Measurements from ENCODE around the gene RPL19.
"Not testable (repeated sequence)": the region's sequence is repeated elsewhere in the genome, so short reads cannot be mapped to it uniquely, and the experiment has no call there.

The RPL19 gene

DNA sequence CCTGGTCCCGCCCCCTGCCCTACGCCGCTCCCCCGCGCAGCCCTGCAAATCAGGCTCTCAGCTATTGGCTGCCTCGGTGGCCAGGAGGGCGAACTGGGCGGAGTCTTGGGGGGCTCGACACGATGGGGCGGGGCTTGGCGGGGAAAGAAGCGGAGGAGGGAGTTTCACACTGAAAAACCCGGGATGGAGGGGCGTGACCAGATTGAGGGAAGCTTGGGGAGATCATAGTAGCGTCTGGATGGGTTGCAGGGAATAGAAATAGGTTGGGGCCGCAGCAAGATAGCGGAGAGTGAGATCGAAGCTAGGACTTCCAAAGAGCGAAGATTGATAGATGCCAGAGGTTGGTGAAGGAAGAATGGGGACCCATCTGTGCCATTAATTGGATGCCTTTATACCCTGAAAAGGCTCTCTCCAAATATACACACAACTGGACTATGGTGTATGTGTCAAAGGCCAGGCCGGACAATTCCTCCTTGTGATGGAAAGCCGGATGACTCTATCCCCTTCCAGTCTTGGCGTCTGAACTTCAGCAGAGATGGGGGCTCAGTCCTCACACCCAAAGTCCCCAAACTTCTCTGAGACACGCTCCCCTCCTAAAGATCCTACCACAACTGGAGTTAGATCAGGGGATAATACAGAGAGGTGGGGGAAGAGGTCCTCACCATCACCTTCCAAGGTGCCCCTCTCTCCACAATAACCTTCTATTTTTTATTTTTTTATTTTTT is 26.0 kb downstream of the RPL19 start:
- DNase-seq, result peak; percentile 60 to 67

DNA sequence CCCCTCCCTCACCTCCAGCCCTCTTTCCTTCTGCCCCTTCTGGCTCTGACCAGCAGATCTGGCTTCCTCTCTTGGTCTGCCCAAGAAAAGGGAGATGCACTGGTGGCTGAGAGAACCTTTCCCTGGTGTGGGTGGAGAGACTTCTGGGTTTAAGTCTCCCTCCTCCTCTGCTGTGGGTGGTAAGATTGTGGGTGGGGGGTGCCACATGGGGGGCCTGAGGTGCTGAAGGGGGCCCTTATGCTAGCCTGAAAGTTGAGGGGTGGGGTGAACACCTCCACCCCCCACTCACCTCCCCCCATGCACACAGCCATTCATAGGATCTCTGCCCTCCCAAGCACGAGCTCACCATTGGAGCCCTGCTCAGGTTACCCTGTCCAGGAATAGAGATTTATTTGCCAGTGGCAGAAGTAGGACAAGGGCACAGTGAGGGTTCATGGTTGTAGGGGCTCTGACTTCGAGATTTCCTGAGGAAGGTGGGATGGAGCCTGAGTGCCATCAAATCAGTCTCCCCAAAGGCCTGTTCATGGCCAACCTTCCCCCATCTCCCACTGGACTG is 27.4 kb downstream of the RPL19 start:
- DNase-seq, result no peak

DNA sequence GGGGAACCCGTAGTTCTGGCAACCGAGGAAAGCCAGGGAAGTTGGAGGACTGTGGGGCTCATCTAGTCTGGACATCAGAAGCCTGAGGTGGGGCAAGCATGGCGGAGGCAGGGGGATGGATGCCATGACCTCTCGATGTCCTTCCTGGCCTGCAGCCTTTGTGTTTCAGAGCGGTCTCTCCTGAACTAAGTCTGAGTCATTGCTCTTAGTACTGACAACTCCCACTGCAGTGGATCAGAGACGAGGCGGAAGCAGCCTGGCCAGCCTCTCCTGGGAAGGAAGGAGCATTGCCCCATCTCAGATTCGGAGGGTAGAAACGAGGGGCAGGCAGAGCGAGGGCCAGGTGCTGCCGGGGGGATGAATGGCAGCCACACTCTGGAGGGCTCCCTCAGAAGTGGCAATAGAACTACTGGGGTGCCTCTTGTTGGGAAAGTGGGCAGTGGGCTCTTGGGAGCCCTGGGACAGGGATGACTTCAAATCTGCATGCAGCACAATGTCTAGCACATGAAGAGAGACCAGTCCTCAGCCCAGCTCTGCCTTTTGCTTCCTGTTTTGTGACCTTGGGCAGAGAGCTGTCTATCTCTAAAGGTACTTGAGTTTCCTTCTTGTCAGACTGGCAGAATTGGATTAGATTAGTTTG is 29.3 kb downstream of the RPL19 start:
- no peak for DNase-seq

DNA sequence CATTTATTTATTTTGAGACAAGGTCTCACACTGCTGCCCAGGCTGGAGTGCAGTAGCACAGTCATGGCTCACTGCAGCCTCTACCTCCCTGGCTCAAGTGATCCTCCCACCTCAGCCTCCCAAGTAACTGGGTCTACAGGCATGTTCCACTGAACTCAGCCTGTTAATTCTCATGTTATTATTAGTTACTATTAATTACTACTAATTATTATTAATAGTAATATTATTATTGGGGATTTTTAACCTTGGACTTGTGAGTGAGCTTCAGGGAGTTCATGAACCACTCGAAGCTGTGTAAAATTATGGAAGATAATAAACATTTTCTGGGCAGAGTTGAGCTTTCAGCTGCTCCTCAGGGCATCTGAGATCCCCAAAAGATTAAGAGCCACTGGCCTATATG is 30.3 kb downstream of the RPL19 start:
- DNase-seq, result no peak

DNA sequence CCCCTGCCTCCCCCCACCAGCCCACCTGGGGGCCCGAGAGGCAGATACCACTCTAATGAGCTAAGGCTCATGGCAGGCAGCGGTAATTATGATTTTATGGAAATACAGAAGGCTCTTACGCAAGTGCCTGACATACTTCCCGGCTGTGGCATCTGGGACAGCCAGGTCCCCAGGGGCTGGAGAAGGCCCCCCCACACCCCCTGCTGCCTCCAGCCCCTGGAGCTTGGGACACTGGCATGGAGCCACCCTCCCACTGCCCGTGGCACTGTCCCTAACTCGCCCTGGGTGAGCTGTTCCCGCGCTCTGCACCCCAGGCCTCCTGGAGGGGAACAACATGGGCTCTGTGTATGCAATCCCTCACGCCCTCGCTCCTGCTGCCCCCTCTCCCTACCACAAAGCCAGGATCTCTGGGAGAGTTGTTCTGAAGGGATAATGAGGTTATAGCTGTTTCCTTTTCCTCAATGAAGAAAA is 31.0 kb downstream of the RPL19 start:
- no peak for DNase-seq

DNA sequence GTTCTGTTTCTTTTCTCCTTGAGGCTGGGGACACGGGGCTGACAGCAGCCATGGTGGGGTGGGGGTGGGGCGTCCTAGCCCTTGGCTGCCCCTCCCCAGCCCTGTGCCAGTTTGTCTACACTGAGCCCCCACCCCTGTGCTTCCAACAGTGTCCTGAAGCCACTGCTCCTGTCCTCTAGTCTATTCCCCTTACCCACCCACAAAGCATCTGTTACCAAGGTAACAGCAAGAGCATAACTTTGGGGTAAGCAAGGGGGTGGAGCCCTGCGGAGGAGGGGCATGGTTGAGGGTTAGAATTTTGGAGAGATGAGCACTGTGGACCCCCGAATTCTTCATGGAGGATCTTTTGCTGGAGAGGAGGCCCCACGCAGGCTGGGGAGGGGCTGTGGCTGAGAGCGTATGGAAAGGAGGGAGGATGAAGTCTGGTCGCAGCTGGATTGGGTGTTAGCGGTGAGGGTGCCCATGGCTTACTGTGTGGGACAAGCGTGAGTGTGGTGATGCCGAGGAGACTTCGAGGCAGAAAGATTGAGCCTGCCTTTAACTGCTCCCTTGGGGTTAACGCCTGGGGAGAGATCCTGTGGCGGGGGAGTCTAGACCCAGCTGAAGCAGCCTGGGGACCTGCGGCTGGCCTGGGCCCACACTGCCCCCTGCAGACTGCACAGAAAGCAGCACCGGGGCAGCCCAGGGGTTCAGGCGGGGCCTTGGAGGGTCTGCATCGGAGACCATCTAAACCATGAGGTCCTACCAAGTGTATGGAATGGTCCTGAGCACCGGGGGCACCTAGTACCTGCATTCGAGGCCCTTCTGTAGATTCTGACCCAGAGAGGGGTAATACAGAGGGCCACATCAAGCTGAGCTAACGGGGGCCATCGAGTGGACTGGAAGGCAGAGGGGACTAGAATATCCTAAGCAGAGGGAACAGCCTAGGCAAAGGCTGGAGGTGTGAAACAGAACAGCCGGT is 31.8 kb downstream of the RPL19 start:
- DNase-seq, result peak; percentile 67 to 73

DNA sequence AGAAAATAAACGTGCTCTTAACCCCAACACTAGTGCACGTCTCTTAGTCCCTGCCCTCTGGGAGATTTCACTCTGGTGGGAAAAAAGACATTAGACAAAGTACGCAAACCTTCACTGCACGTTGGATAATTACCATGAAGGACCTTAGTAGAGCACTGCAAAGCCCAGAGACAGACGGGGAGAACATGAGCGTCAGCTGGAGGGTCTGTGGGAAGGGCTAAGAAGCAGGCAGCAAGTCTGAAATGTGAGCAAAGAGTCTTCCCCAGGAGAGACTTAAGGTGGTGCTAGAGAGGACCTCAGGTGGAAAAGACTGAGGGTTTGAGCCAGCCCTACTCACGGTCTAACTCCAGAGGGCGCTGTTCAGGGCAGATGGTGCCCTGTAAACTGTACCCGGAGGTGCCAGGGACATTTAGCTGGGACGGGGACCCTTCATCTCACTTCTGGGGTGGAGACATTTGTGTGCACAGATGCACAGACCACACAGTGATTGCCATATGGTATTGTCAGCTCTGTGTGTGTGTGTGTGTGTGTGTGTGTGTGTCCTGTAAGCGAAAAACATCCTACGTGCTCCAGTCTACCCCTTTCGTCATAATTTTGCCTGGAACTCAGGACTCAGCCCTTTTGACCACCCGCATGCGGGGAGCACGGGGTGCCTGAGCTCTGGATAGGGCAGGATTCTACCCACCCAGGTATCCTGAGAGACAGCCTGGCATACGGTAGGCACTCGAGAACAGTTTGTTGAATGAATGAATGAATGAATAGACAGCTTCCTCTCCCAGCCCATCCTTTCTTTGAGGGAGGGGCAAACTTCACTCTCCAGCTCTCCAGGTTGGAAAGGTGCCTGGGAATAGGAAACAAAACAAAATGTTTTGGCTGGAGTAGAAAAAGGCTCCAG is 35.7 kb downstream of the RPL19 start:
- DNase-seq, result peak; percentile 56 to 69

DNA sequence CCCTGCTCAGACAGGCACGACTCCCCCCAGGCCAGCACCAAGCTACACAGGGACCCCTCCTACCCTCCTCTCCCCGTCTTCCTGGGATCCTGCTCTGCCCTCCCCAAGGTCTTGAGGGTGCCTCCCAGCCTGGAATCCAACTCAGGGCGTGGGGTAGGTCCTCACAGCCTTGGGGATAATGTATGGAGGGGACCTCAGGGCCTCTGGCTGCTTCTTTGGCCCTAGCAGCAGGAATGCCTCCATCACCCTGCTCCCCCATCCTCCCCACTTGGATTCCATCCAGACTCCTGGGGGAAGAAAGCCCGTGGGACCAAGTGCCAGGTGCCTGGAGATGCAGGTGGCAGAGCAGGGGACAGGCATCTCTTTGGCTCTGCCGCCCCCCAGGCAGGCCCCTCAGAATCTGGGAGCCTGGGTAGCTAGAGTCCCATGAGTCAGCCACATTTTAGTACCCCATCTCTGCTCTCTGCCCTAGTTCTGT is 36.4 kb downstream of the RPL19 start:
- DNase-seq, result no peak

DNA sequence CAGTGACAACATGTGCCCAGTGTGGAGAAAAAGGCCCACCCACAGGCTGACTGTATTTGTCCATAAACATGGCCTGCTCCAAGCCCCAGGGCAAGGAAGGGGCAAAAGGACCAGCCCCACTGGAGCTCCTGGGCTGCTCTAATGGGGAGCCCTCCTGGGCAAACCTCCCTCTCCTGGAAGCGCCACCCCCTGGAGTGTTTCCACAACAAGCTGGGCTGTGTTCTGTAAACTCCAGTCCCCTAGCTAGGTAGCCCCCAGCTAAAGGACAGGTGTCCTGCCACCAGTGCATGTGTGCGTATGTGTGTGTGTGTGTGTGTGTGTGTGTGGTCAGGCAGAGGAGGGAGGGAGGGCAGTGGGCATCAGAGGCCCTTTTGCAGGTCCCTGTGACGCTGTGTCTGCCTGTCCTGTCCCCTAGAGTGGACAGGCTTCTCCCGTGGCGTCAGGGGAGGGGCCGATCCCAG is 36.9 kb downstream of the RPL19 start:
- no peak for DNase-seq

DNA sequence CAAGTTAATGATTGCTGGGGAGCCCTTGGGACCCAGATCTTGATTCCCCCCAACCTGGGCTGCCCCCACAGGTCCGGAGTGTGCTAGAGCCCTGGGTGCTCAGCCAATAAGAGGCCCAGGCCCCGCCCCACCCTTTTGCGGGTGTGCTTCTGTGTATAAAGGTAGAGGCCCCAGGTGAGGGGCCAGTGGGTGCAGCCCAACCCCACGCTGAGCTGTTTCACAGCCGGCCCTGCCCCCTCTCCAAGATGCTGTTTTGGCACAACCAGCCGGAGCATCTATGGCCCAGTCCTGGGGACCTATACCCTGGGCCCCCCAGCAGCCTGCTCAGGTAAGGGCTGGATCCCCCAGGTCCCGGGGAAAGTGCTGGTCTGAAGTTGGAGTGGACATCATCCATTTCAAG is 37.5 kb downstream of the RPL19 start:
- no peak for DNase-seq

DNA sequence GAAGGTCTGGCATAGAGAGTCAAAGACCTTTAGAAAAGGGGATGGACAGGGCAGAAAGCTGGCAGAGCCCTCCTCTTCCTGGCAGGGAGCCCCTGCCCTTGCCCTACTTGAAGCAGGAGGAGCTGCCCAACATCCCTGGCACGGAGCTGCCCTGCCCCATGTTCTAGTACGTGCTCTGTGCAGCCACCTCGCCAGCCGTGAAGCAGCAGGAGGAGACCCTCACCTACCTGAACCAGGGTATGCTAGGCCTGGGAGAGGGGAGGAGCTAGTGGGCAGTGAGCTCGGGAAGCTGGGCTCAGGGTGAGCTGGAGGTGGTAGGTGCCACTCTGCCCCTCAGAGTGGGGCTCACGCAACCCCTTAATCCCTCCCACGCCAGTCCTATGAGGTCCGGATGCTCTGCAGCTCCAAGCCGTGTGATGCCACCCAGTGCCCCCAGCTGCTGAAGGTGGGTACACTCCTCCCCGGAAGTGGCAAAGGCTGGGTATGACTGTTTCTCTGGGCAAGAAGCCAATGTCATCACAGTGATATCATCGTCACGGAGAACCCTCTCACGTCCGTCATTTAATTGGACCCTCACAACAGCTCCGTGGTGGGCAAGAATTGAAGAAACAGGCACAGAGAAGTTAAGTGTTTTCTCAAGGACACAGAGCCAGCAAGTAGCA is 38.4 kb downstream of the RPL19 start:
- peak; percentile 88 to 89 for DNase-seq

DNA sequence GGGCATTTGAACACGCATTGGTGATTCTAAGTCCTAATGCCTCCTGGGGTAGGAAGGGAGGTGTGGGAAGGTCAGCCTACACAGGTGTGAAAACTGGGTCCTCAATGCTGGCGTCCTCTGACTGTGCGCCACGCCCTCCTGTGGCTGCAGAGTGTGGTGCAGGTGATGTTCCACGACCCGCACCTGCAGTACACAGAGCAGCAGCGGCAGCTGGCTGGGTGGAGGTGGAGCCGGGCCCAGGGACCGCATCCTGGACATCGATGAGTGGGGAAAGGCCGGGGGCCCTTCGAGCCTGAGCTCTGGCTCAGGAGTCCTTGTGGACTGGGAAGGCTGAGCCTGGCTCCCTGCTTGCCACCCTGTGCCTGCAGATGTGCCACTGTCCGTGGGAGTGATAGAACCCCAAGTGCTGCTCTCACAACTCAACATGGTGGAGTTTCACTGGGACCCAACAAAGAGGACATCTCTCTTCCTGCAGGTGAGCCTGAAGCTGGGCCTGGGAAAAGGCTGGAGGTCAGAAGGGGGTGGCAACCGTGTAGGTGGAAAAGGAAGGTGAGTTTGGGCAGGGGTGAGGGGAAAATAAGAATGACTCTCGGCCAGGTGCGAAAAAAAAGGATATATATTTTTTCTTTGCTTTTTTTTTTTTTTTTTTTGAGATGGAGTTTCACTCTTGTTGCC is 39.7 kb downstream of the RPL19 start:
- peak; percentile 77 to 79 for DNase-seq

DNA sequence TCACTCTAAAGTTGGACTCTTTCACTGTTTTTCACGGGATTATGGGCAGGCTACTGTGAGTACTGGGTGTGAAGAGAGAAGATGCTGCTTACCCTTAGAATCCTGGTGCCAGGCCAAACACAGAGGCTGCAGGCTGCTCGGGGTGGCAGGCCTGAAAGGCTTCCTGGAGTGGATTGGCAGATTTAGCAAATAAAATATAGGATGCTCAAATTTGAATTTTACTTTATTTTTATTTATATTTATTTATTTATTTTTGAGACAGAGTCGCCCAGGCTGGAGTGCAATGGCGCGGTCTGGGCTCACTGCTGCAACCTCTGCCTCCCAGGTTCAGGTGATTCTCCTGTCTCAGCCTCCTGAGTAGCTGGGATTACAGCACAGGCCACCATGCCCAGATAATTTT is 40.5 kb downstream of the RPL19 start:
- no peak for DNase-seq

DNA sequence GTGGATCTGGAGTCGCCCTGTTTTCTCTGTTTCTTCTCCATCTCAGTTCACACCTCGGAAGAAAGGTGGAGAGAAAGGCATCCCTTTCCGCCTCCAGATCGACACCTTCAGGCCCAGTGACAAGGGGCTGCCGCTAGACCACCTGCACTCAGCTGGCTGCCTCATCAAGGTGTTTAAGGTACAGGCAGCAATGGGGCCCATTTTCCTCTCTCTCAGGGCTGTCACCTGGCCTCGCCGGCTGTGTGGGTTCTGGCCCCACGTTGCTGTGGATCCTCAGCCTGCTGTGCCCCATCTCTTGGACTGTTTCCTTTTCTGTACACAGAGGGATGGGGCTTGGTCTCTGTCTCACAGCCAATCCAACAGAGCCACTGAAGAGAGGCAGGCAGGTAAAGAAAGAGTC is 43.1 kb downstream of the RPL19 start:
- no peak for DNase-seq

DNA sequence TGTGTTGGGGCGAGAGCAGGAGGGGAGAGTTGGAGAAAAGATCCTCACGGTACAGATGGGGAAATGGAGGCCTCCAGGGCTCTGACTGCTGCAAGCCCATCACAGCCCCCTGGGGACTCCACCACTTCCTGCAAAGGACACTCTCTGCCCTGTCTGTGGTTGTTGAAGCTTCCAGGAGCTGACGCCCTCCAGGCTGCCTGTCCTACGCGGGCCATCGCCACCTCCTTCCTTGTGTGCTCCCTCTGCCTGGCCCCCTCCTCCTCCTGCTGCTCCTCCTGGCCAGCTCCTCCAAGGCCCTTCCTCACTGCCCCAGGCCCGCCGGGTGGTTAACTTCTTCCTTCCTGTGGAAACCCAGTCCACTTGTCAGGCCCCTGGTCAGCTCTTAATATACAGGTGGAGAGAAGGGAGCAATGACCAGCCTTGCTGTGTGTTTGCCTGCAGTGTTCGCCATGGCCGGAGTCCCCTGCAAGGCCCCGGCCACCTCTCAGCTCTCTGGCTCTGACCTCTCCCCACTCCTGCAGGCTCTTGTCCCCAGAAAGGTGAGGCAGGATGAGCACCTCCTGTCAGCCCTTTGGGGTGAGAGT is 44.0 kb downstream of the RPL19 start:
- no peak for DNase-seq

DNA sequence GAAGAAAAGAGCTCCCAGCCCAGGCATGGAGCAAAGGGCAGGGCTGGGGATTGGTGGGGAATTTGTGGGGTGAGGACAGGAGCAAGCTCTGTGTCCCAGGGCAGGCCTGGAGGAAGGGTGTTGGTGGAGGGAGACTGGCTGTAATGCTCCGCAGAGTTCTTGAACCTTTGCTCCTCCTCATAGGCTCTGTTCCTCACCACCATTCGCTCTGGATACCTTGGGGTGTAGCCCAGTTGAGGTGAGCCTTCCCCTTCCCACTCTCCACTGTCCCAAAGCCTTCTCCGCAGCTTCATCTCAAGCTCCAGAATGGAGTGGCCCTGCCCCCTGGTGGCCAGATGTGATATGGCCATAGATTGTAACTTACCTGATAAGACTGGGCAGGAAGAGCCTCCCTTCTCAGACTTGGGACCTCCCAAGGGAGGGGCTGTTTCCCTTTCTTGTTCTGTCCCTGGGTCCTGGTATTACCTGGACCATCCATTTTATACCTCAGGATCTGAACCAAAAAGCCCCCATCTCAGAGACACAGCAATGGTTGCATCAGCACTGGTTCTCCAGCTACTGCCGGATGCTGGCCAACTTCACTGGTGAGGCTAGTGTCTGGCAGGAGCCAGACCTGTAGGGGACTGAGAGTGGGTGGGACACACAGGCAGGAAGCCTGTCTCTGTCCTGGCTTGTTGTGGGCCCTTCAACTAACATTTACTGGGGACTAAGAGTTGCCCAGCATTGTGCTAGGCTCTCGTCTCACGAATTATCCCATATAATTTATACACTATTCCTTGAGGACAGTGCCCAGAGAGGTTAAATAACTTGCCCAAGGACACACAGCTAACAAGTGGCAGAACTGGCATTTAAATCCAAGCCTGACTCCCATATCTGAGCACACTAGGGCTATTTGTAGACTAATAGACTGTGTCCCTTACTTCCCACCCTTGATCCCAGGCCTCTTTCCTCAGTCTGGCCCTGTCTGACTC is 44.8 kb downstream of the RPL19 start:
- peak; percentile 77 to 84 for DNase-seq

DNA sequence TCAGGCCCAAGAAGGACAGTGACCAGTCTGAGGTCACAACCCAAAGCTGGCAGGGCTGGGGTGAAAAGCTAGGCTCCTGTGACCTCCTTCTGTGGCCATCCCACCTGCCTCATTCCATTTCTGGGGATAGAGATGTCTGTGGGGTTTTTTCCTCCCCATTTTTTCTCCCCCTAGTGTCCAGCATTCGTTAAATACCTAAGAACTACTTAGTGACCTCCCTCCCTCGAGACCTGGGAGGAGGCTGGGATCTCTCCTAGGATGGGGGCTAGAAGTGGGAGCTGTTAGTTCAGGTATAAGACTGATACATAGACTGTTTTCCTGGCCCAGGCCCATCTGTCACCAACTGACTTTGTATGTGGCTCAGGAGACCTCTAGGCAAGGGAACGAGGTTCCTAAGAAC is 46.2 kb downstream of the RPL19 start:
- no peak for DNase-seq

DNA sequence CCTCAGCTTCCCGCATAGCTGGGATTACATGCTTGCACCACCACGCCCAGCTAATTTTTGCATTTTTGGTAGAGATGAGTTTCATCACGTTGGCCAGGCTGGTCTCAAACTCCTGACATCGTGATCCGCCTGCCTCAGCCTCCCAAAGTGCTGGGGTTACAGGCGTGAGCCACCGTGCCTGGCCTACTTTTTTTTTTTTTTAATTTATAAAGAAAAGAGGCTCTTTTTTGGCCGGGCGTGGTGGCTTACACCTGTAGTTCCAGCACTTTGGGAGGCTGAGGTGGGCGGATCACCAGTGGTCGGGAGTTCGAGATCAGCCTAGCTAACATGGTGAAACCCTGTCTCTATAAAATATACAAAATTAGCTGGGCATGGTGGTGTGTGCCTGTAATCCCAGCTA is 50.0 kb downstream of the RPL19 start:
- not testable (repeated sequence) for DNase-seq

DNA sequence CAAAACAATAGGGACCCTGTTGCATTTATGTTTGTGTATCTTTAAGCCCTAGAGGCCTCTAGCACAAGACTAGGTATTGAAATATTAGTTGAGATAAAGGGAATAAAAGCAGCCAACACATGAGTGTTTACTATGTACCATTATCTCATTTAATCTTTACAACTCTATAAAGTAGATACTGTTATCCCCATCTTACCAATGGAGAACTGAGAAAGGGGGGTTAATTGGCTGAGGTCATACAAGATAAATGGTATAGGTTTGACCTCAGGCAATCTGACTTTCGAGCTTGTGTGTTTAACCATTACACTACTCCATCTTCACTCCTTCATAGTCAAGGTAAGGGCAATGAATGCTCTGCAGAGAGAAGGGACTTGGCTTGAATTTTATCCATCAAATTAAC is 51.9 kb downstream of the RPL19 start:
- DNase-seq, result no peak
